ENCODE measurements around the gene GP2. TPM values are rescaled to one million over a fixed set of nuclear protein-coding genes. Genes with fewer than 3 reads are reported as not detected.

Gene GP2
- not detected in 2 replicates for polyA plus RNA-seq (2012; rRNA removed)
- not detected in 2 replicates for polyA plus RNA-seq (2012; cell fraction: cytosol; rRNA removed)
- polyA plus RNA-seq (2012; cell fraction: nucleus; rRNA removed) = not detected in 2 replicates

- Histone ChIP-seq H3K27ac (ENCODE audit: low read depth in 2 of 2, low read length in 1 of 2) (no peak within 1 kb of the TSS), H3K27me3 (ENCODE audit: insufficient read depth) (no peaks in the 10 kb centered on the region), H3K79me2 (ENCODE audit: insufficient read depth) (no peaks in the 10 kb centered on the region), H3K9ac (no peak within 1 kb of the TSS), H3K4me3 (ENCODE audit: low read depth in 2 of 2, low read length in 1 of 2) (no peak within 1 kb of the TSS), H3F3A (replicated peaks; ENCODE audit: insufficient read depth) (no peaks in the 10 kb centered on the region), H3K36me3 (replicated peaks in 1 of 2; ENCODE audit: control insufficient read depth in 1 of 2, insufficient read depth in 2 of 2, low read length in 1 of 2) (no peaks in the 10 kb centered on the region), H3K9me2 (no peaks in the 10 kb centered on the region), H4K20me1 (ENCODE audit: insufficient read depth) (no peaks in the 10 kb centered on the region), H3K4me1 (ENCODE audit: control insufficient read depth in 1 of 2, insufficient read depth in 2 of 2, low read depth in 1 of 2, low read length in 1 of 2) (no peaks in the 10 kb centered on the region), H3K4me2 (no peak within 1 kb of the TSS), H3K9me3 (no peaks in the 10 kb centered on the region), H2AFZ (ENCODE audit: low read depth) (no peak within 1 kb of the TSS)
- ChIA-PET CTCF (interaction anchor here (1.1 kb wide), 1 partner anchor 12 kb away, joined by 3 read pairs; no protein-coding TSS in a partner anchor), POLR2A (no interaction called here)
- 16% methylated on average over 7 of the region's 7 CpGs for WGBS (ENCODE audit: low lambda C conversion rate)
- no peak for DNase-seq
- no peak for TF ChIP-seq USF1 (IDR thresholded peaks at IDR 0.05; ENCODE audit: borderline replicate concordance, low read depth)
- no peak for TF ChIP-seq RAD21 (IDR thresholded peaks at IDR 0.05; ENCODE audit: low read length)
- TF ChIP-seq EZH2phosphoT487 (IDR thresholded peaks at IDR 0.05; ENCODE audit: borderline replicate concordance, low read depth) = no peak
- TF ChIP-seq POLR2AphosphoS5 (IDR thresholded peaks at IDR 0.05; ENCODE audit: low read depth, low read length) = no peak
- no peak for TF ChIP-seq GATA2 (CRISPR knock-in tag; IDR thresholded peaks at IDR 0.05)
- no peak for TF ChIP-seq ELF1 (IDR thresholded peaks at IDR 0.05)
- no peak for TF ChIP-seq MXI1 (IDR thresholded peaks at IDR 0.05; ENCODE audit: low read depth, low read length)
- no peak for TF ChIP-seq FOXM1 (IDR thresholded peaks at IDR 0.05; ENCODE audit: low read depth)
- TF ChIP-seq NRF1 (IDR thresholded peaks at IDR 0.05; ENCODE audit: low read depth, low read length) = no peak
- no peak for TF ChIP-seq JUND (IDR thresholded peaks at IDR 0.05)
- no peak for TF ChIP-seq GABPA (IDR thresholded peaks at IDR 0.05; ENCODE audit: low read depth)
These were observed at the start of gene GP2 for GRCh38 chr16:20327444-20328041. TSS of gene GP2 (minus strand) at chr16:20327513. CDS start at chr16:20326431, 1,082 bp downstream.

- 0% methylated on average over 5 of the region's 5 CpGs for WGBS (ENCODE audit: low lambda C conversion rate)
- CTCF ChIA-PET = interaction anchor here (0.7 to 3.3 kb wide), 6 partner anchors 11 to 472 kb away, joined by 3 to 16 read pairs (median 8); no protein-coding TSS in a partner anchor
These were observed 45.4 kb upstream of the GP2 start for GRCh38 chr16:20372701-20373100.

More at GRCh38 chr16:20372701-20373100, 45.4 kb upstream of the GP2 start:
- Histone ChIP-seq H3K9ac (no peak overlapping the region), H3K4me1 (ENCODE audit: control insufficient read depth in 1 of 2, insufficient read depth in 2 of 2, low read depth in 1 of 2, low read length in 1 of 2) (no peaks in the 10 kb centered on the region), H3K4me3 (ENCODE audit: low read depth in 2 of 2, low read length in 1 of 2) (no peak overlapping the region), H3K4me2 (no peak overlapping the region), H3F3A (replicated peaks; ENCODE audit: insufficient read depth) (no peaks in the 10 kb centered on the region), H3K36me3 (replicated peaks in 1 of 2; ENCODE audit: control insufficient read depth in 1 of 2, insufficient read depth in 2 of 2, low read length in 1 of 2) (no peaks in the 10 kb centered on the region), H3K9me3 (no peaks in the 10 kb centered on the region), H3K27ac (ENCODE audit: low read depth in 2 of 2, low read length in 1 of 2) (no peak overlapping the region), H4K20me1 (ENCODE audit: insufficient read depth) (no peaks in the 10 kb centered on the region), H3K79me2 (ENCODE audit: insufficient read depth) (no peaks in the 10 kb centered on the region), H3K9me2 (no peaks in the 10 kb centered on the region), H3K27me3 (ENCODE audit: insufficient read depth) (no peaks in the 10 kb centered on the region; the same call in 1 of the 2 replicates), H2AFZ (ENCODE audit: low read depth) (no peak overlapping the region)
- POLR2A ChIA-PET = no interaction called here
- no peak for DNase-seq
- no peak for TF ChIP-seq POLR2AphosphoS5 (IDR thresholded peaks at IDR 0.05; ENCODE audit: low read depth, low read length)
- no peak for TF ChIP-seq GATA2 (CRISPR knock-in tag; IDR thresholded peaks at IDR 0.05)
- no peak for TF ChIP-seq ZBTB33 (IDR thresholded peaks at IDR 0.05; ENCODE audit: borderline replicate concordance, low read depth)
- no peak for TF ChIP-seq MXI1 (IDR thresholded peaks at IDR 0.05; ENCODE audit: low read depth, low read length)
- no peak for TF ChIP-seq EZH2phosphoT487 (IDR thresholded peaks at IDR 0.05; ENCODE audit: borderline replicate concordance, low read depth)
- TF ChIP-seq MEF2A (IDR thresholded peaks at IDR 0.05; ENCODE audit: borderline replicate concordance, low read depth) = no peak
- TF ChIP-seq CTCF (IDR thresholded peaks at IDR 0.05) = no peak
- no peak for TF ChIP-seq TEAD4 (IDR thresholded peaks at IDR 0.05; ENCODE audit: borderline replicate concordance, insufficient read depth)
- TF ChIP-seq RAD21 (IDR thresholded peaks at IDR 0.05; ENCODE audit: low read length) = no peak
- no peak for TF ChIP-seq FOXM1 (IDR thresholded peaks at IDR 0.05; ENCODE audit: low read depth)
- no peak for TF ChIP-seq SIN3A (IDR thresholded peaks at IDR 0.05; ENCODE audit: borderline replicate concordance, low read depth, low read length)
- no peak for TF ChIP-seq MAX (IDR thresholded peaks at IDR 0.05; ENCODE audit: low read depth)
- no peak for TF ChIP-seq RFX5 (IDR thresholded peaks at IDR 0.05; ENCODE audit: low read length)
- no peak for TF ChIP-seq NFIC (IDR thresholded peaks at IDR 0.05; ENCODE audit: borderline replicate concordance)
- TF ChIP-seq ELF1 (IDR thresholded peaks at IDR 0.05) = no peak
- TF ChIP-seq SMC3 (IDR thresholded peaks at IDR 0.05; ENCODE audit: low read depth, low read length) = no peak

Data from SK-N-SH (cell line).